HG03469 (cell line): ENCODE data around the gene DIDO1.
A peak's percentile ranks its signal among the peaks of the same experiment; 100 is the strongest.

Experiments
- ATAC-seq: cut with Tn5 transposase; IDR thresholded peaks from one replicate; pipeline ENCODE4 v1.9.1; 2021; ENCODE audit warnings: mild to moderate bottlenecking, moderate library complexity, moderate number of reproducible peaks; ENCODE audit not compliant: unreplicated experiment

DIDO1 gene

GRCh38 chr20:62913043-62913630 lies 13.2 kb downstream of the DIDO1 start:
- ATAC-seq, result no peak

GRCh38 chr20:62911701-62912280 lies 14.5 kb downstream of the DIDO1 start:
- ATAC-seq, result no peak

- no peak for ATAC-seq
Observed at GRCh38 chr20:62910777-62911497, 15.4 kb downstream of the DIDO1 start.

DNA sequence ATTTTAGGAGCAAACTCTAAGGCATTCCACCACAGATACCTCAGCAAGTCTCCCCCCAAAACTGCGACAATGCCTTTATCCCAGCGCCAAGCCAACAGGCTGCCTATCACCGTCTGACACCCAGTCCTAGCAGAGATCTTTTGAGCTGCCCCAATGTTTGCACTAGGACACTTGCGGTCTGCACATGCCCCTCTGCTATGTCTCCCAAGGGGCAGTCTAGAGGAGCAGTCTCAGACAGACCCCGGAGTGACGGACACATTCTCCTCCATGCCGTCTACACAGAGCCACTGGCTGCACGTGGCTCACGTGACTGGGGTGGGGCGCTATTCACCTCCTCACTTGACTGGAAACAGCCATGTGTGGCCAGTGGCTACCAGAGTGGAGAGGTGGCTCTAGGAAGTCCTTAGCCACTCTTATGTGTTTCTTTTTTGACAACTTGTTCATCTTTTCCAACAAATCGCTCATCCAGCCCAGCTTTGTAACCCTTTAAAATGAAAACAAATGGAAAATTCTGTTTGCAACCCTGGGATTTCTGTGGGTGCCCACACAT lies 16.0 kb downstream of the DIDO1 start:
- no peak for ATAC-seq

- no peak for ATAC-seq
Observed at GRCh38 chr20:62908971-62909791, 17.1 kb downstream of the DIDO1 start.

DNA sequence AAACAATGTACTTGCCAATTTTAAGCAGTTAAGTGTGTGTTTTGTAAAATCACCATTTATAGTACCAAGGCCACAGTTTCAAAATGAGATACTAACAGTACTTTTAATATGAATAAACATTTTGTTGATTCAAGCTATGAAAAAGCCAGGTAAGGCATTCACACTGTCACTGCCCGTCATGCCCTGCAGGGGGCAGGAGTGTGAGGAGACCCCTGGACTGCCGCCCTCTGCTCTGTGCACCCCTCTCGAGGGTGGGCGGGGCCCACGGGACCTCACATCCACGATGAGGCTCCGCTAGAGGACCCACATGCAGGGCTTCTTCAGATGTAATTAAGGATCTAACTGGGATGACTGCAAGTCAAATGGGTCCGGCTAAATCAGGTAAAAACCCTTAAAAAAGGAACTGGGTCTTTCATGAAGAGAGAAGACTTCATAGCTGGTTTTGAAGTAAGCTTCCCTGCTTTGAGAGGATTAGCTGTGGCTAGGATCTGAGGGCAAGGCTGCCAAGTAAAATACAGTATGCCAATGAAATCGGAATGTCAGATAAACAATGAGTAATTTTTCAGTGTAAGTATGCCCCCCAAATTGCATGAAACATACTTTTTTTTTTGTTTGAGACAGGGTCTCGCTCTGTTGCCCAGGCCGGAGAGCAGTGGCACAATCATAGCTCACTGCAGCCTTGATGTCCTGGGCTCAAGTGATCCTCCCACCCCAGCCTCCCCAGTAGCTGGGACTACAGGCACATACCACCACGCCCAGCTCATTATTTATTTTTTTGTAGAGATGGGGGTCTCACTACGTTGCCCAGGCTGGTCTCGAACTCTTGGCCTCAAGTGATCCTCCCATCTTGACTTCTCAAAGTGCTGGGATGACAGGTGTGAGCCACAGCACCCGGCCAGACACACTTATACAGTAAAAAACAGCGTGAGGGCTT lies 18.7 kb downstream of the DIDO1 start:
- ATAC-seq, result no peak

DNA sequence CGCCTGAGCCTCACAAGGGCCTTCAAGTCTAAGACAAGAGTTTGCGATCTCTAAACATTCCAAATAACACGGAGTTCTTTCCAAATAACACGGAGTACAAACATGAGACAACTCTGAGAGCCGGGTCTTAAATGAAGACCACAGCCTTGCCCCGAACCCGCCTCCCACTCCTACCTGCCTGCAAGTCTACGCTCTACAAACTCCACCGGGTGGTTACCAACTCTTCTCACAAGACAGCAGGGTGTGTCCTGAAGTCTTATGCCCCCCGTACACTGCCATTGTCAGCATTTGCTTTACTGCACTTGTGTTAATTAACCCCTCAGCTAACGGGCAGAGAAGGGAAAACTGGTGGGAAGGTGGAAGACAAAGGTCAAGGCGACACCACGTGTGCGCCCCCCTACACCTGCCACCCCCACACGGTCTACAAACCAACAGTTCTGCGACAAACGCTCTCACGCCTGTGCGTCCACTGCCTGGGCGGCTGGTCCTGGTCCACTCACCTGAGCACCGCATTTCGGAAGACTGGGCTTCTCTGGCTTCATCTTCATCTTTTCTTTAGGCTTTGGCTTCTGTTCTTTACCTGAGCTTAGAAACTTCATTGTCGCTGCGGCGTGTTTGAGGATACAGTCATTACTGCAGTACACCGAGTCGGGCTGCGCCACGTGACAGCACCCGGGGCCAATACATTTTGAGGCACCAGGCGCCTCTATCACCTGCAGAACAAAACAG lies 19.5 kb downstream of the DIDO1 start:
- ATAC-seq, result no peak

- ATAC-seq, result no peak
Observed at GRCh38 chr20:62906209-62906608, 20.1 kb downstream of the DIDO1 start.

GRCh38 chr20:62905536-62906117 lies 20.7 kb downstream of the DIDO1 start:
- ATAC-seq, result no peak

GRCh38 chr20:62902926-62903615 lies 23.2 kb downstream of the DIDO1 start:
- ATAC-seq, result no peak

- no peak for ATAC-seq
Observed at GRCh38 chr20:62901891-62902290, 24.4 kb downstream of the DIDO1 start.

DNA sequence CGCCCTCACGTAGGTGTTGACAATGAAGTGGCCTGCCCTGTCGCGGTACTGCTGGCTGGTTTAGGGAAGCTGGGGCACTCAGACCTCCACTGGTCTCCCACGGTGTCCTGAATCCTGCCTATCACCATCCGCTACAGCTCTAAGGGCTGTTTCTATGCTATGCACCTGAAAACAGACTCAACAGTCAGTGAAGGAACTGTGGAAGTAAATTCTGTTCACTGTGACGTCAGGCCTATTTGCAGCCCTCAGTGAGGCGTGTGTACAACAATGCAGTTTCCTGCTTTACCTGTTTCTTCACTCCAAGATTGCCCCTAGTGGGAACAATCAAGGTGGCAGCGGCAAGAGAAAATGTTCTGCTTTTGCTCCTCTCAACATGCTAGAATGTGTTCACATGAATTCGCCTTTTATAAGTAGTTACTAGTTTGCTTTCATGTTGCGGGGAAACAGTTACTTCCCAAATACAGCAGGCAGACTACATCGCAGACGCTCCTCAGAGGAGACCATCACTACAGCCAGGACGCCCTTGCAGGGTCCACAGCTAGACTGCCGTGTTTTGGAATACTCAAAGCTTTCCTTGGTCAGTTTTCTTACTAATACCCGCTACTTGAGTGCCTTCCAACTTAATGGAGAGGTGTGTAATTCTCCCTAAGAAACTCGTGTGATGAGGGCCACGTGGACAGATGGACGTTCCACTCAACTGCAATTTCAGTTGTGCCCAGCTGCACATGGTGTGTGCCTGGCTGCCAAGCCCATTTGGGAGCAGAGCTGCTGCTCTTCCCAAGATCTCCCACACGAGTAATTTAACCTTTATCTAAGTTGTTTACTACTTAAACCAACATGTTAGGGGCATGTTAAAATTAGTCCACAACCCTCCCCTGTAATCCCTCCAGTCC lies 25.4 kb downstream of the DIDO1 start:
- ATAC-seq, result no peak

DNA sequence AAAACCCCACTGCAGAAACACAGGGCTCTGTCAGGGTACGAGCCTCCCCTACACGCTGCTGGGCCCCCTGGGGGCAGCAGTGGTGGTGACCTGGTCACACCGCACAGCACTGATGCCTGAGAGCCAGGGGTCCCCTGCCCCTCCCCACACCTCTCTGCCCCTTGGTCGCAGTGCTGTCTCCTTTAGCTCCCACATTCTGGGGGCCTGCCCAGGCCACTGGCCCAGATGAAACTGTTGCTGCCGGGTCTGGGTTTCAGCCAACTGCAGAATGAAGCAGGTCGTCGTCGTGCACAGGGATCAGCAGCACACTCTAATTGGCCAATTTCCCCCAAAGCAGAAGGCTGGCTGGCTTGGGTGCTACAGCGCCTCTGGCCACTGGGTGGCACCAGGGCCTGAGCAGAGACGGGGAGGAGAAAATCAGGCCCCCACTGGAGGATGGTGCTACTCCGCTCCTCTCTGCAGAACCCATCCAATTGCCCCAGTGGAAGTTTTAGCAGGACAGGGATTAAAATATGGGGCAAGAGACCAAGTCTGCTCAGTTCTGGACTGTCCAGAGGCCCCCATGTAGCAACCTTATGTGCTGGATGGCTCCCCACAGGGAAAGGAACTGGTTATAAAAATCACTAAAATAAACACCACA lies 26.1 kb downstream of the DIDO1 start:
- ATAC-seq, result peak; percentile 57

DNA sequence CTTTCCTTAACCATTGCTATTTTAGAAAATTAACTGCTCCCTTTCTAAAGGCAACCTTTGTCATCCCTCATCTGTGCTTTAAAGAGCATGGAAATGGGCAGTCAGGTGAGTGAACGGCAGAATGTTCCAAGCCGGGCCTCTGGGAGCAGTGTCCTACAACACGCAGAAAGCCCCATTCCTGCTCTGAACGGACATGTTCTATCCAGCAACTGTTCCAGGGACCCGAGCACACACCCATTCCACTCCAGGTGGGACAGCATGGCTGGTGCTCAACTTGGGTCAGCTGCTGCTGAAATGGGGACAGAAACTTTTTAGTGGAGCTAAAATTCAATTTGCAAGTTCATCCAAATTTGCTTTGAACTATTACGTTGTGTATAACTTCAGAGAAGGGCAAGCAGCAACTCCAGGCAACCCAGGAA lies 26.7 kb downstream of the DIDO1 start:
- ATAC-seq, result no peak

DNA sequence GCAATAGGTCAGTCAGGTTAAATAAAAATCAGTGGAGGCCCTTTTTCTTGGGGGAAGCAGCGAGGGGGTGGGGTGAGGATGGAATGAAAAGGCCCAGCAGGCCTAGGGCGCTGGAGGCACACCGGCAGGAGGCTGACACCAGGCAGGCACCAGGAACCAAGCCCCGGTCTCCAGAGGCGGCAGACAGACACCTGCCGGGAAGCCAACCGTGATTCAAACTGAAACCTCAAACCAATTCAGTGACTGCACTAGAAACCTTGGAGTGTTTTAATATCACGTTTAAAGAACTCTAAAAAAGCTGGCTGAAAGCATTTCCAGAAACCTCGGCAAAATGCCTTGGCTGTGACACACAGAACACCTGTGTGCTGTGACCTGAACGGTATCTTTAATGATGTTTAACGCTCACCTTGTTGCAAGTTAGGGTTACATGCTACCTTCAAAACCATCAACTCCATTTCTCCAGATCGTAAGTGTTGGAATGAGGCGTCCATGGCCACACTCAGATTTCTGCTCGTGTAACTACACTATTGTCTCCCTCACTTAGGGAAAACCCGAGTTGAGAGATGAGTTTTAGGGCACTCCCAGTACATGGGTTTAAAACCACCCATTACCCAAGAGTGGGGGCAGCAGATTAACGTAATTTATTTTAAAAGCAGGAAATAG lies 27.2 kb downstream of the DIDO1 start:
- no peak for ATAC-seq
